SW 1271 (cell line): ENCODE data around the gene GNAI1.

Source experiments
- DNase-seq, 2 experiments: peaks; one replicate each; lab custom pipeline; 2025; lab: John Stamatoyannopoulos, UW

Gene GNAI1

DNA sequence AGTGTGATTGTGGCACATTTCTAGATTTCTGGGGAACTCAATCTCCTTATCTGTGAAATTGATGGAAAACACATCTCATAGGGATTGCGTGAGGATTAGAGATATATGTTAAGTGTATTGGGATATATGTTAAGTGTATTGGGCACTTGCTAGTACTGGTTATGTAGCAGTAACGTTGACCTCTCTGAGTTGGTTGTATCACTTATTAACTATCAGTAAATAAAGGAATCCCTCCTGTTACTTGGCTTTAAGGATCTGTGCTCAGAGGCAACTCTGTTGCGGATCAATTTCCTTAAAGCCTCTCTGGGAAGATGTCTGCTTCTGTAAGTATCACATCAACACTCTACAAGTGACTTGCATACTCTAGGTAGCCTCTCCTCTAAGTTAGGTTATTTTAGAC lies 25.2 kb downstream of the GNAI1 start:
- no peak for DNase-seq

DNA sequence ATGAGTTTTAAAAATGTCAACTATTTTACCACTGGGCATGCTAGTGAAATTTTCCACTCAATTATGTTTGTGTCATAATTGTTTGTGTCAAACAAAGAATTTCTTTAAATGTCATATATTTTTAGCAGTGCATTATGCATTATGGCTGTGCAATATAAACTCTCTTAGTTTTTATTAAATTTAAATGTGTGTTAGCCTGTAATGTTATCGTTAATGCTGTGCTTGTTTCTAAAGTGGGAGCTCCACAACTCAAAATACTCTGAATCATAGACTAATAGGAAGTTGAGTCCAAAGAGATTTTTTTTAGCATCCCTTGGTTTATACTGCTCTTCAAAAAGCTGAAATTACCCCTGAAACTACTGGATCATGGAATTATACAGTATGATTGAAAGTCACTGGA lies 26.8 kb downstream of the GNAI1 start:
- no peak for DNase-seq

GRCh38 chr7:80165177-80165576 lies 30.5 kb downstream of the GNAI1 start:
- no peak for DNase-seq

GRCh38 chr7:80170445-80170844 lies 35.8 kb downstream of the GNAI1 start:
- no peak for DNase-seq

DNA sequence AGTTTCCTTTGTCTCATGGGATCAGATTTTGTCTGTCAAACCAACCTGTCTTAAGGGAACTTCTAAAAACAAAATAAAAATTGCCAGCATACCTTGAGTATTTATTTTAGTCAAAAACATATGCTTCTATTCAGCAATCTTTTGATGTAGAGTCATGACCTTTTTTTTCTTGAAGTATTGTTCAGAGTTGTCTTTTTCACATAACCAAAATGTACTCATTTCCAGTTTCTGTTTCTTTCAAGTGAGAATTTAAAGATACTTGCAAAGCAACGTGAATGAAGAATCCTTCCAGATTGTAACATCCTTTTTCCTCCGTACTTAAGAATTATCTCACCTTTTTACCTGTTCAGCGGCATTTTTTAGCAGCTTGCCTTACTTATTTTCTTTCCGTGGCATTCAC lies 37.8 kb downstream of the GNAI1 start:
- DNase-seq, result no peak

GRCh38 chr7:80175744-80176143 lies 41.1 kb downstream of the GNAI1 start:
- no peak for DNase-seq

DNA sequence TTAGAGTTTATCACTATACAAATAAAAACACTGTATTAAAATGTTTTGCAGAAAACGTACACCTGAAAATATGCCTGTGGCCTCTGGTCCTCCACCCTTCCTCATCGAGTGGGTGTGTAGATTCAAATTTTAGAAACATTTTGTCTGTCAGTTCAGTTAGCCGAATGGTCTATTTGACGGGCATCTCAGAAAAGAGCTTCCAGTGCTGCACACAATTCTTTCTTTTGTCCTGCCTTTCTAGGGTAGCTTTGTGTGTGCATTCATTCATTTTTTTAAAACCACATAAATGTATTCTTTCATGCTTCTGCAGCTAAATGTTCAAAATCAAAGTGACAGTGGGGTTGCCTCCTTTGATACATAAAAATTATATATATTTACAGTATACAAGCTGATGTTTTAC lies 46.8 kb downstream of the GNAI1 start:
- DNase-seq, result no peak

GRCh38 chr7:80182630-80183276 lies 48.1 kb downstream of the GNAI1 start:
- DNase-seq, result no peak

DNA sequence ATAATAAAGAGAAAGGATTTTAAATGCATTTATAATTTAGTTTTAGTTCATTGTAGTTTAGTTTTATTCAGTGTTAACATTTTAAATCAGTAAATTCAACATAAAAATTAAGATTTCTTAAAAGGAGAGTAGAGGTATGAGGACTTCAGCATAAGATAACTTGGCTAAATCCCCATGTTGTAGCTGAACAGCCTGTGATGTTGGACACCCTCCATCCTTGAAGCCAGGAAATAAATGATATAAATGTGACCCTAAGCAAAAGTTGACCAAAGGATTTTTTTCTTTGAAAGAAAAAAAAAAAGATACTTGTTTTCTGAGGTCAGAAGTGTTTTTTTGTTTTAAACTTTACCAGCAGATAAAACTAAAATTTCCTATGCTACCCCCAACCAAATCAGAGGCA lies 48.7 kb downstream of the GNAI1 start:
- no peak for DNase-seq

DNA sequence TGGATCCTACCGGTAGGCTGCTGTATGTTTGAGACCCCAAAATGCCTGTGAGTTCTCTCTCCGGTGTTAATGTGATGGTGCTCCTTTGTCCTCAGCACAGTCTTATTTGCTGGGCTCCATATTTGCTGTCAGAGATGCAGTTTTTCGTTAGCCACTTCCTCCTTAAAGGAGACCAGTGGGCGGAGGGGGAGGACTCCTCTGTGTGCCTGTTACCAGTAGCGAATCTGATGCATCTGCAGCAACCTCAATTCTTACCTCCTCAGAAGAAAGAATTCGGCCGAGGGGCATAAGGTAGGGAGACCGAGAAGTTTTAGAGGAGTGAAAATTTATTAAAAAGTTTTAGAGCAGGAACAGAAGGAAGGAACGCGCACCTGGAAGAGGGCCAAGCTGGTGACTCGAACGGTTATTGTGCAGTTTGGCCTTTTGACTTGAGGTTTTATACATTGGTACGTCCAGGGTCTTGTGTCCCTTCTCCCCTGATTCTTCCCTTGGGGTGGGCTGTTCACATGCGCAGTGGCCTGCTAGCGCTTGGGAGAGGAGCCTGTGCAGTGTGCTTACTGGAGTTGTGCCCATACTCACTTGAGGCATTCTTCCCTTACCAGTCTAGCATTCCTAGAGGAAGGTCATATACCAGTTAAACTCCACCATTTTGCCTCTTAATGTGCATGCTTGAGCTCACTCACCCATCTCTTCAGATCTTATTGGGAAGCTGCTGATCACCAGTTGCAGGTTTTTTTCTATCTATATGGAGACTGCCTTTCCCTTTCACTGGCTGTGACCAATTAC lies 49.5 kb downstream of the GNAI1 start:
- no peak for DNase-seq

- no peak for DNase-seq
Observed at GRCh38 chr7:80184693-80185092, 50.1 kb downstream of the GNAI1 start.

DNA sequence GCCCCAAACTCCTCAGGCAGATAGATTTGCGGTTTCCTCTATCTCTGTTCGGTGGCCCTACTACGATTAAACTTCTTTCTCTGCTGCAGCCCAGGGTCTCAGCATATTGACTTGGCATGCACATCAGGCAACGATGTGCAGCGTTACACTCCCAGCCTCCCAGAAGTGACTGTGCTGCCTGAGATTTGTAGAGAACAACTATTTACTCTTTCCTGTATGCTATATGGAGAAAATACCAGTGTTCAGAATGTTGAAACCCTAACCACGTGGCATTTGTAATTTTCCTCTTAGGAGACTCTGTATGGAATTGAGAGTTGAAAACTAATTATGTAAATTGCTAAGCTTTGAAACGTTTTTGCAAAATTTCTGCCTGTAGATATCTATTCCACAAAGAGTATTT lies 50.9 kb downstream of the GNAI1 start:
- DNase-seq, result no peak

GRCh38 chr7:80186721-80187120 lies 52.1 kb downstream of the GNAI1 start:
- no peak for DNase-seq

DNA sequence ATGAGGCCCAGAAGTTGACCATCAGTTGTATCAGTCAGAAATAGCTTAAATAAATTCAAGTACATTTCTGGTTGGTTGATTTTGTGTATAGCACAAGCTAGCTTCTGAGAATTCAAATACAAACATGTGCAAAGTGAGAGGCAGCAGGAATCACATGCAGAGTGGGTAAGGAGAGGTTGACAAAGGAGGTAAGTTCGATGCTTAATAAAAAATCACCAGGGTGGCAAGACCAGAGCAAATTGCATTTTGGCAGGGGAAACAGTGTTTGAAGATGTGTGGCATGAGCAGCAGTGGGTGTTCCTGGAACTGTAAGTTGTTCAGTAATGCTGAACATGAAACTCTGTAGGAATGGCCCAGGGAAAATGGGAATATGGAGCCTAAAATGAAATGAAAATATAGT lies 52.6 kb downstream of the GNAI1 start:
- no peak for DNase-seq

- no peak for DNase-seq
Observed at GRCh38 chr7:80187727-80188126, 53.1 kb downstream of the GNAI1 start.

DNA sequence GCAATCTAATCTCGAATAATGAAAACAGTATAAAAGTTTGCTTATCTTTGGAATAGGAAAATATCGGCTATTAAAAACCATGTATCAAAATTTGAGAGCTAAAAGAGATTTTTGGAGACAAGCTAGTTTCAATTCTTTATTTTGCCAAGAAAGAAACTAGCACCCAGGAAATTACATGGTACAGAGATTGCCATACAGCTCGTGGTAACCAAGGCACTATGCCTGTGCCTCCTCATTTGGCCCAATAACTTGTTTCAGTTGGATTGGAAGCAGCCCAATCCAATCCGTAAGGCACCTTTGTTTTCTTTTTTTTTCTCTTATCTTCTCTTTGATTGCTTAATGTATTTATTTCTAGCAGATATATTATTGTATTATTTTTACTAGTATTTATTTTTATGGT lies 55.0 kb downstream of the GNAI1 start:
- DNase-seq, result no peak

DNA sequence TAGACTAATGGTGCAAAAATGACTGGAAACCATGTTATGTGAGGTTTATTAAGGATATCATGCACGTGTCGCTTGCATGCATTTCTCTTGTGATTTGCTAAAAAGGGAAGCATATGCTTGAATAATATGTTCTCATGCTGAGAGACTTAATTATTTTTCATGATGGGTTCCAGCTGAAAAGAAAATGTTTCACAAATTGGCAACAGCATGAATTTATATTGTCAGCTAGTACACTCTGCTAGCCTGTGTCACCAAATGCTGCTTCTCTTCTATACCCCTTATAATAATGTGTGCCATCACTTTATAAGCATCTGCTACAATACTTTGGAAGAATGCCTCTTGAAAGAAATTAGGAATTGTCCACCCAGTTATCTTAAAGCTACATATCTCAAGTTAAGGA lies 63.0 kb downstream of the GNAI1 start:
- DNase-seq, result no peak

- DNase-seq, result no peak
Observed at GRCh38 chr7:80199051-80199450, 64.4 kb downstream of the GNAI1 start.

DNA sequence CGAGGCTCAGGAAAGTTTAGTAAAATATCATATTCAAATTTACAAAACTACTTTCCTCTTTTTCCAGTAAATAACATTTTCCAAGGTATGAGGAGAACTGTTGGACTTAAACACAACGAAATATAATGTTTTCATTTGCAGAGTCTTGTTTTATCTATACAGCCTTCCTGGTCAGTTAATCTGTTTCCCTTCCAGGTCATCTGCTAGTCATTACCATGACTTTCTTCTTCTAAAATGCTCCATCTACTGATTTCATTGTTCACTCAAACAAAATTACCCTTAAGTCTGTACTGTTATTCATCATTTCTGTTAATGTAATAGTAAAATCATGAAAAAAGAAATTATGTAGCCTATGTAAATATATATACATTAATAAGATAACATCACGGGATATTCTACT lies 69.8 kb downstream of the GNAI1 start:
- no peak for DNase-seq

DNA sequence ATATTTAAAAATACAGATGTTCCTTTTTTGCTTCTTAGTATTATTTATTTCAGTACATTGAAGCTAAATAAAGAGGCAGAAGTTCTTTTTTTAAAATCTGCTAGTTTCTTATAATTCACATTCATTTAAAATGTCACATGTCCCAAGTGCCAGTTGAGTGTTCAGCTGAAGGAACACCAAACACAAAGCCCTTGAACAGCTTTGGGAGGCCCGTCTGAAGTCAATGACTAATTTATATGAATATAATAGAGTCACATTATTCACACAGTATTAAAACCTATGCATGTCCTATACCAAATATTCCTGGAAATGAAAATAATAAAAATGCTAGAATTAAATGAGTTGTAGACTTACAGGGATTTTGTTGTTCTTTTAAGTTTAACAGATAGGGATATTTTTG lies 70.3 kb downstream of the GNAI1 start:
- no peak for DNase-seq

GRCh38 chr7:80206763-80207162 lies 72.1 kb downstream of the GNAI1 start:
- no peak for DNase-seq

DNA sequence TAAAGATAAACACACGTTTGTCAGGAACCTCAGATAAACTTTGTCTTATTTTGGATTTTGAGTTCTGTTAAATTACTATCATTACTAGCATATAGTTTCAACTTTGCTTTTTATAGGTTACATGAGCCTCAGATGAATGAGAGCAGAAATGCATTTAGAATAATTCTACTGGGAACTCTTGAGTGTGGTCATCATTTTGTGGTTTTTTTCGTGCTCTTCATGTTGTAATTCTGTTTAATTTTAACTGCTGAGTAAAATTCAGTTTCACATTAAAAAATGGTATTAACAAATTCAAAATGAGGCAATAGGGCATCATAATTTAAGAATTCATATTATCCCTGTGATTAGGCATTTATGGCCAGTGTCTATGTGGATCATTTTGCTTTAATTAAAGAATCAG lies 72.9 kb downstream of the GNAI1 start:
- no peak for DNase-seq

- no peak for DNase-seq
Observed at GRCh38 chr7:80208700-80209099, 74.1 kb downstream of the GNAI1 start.

GRCh38 chr7:80210400-80210799 lies 75.8 kb downstream of the GNAI1 start:
- DNase-seq, result no peak
